Skin epidermis (tissue), 12 donors: ENCODE measurements around the gene NEK2.
"Not testable (repeated sequence)": the region's sequence is repeated elsewhere in the genome, so short reads cannot be mapped to it uniquely, and the experiment has no call there.

ENCODE experiments used
- H3K27ac ChIP-seq, 21 experiments: fragments of 200-600 bp; sonication (generic) in 11 of 21; one replicate each; pipeline ENCODE4 v1.5.0; 2020; ENCODE audit warnings: mild to moderate bottlenecking in 3 of 21, inconsistent platforms in 2 of 21, moderate library complexity in 2 of 21
- H3K4me3 ChIP-seq, 7 experiments: fragments of 200-600 bp; sonication (generic) in 2 of 7; one replicate each; pipeline ENCODE4 v1.5.0; 2020; ENCODE audit warnings: inconsistent platforms in 2 of 7, mild to moderate bottlenecking in 2 of 7, moderate library complexity in 1 of 7

NEK2 gene

GRCh38 chr1:211697356-211697755, 21.9 kb upstream of the NEK2 start:
- H3K27ac ChIP-seq, result peak overlapping the region in 1 of 21 experiments; percentile 29

GRCh38 chr1:211695135-211695816, 19.9 kb upstream of the NEK2 start:
- Histone ChIP-seq H3K27ac (peak overlapping the region in 1 of 21 experiments; percentile 61), H3K4me3 (no peak overlapping the region)

More at GRCh38 chr1:211697356-211697755, 21.9 kb upstream of the NEK2 start:
- H3K4me3 ChIP-seq, result no peak overlapping the region

- not testable (repeated sequence) for H3K4me3 ChIP-seq, H3K27ac ChIP-seq
These were observed 18.5 kb upstream of the NEK2 start for GRCh38 chr1:211693911-211694310.

- Histone ChIP-seq H3K4me3 (no peak overlapping the region), H3K27ac (no peak overlapping the region)
These were observed 13.0 kb upstream of the NEK2 start for GRCh38 chr1:211688421-211688820.

- H3K27ac ChIP-seq, result no peak overlapping the region
- H3K4me3 ChIP-seq, result no peak overlapping the region
These were observed 12.2 kb upstream of the NEK2 start for GRCh38 chr1:211687462-211688215.

- Histone ChIP-seq H3K27ac (no peak overlapping the region), H3K4me3 (no peak overlapping the region)
These were observed 10.4 kb upstream of the NEK2 start for GRCh38 chr1:211685823-211686222.

GRCh38 chr1:211684791-211685190, 9.4 kb upstream of the NEK2 start:
- Histone ChIP-seq H3K4me3 (no peak overlapping the region), H3K27ac (no peak overlapping the region)

GRCh38 chr1:211684331-211684730, 8.9 kb upstream of the NEK2 start:
- Histone ChIP-seq H3K27ac (no peak overlapping the region), H3K4me3 (no peak overlapping the region)

GRCh38 chr1:211683396-211684297, 8.2 kb upstream of the NEK2 start:
- H3K27ac ChIP-seq, result no peak overlapping the region

GRCh38 chr1:211682186-211682585, 6.8 kb upstream of the NEK2 start:
- H3K27ac ChIP-seq, H3K4me3 ChIP-seq: not testable (repeated sequence)

More at GRCh38 chr1:211683396-211684297, 8.2 kb upstream of the NEK2 start:
- H3K4me3 ChIP-seq, result no peak overlapping the region

- H3K27ac ChIP-seq, result peak overlapping the region in 6 of 21 experiments; percentile 0 to 56 (median 28)
- no peak overlapping the region for H3K4me3 ChIP-seq
These were observed 5.4 kb upstream of the NEK2 start for GRCh38 chr1:211680752-211681327.

- H3K27ac ChIP-seq, result no peak overlapping the region
- no peak overlapping the region for H3K4me3 ChIP-seq
These were observed 2.2 kb upstream of the NEK2 start for GRCh38 chr1:211677659-211678058.

- no peak overlapping the region for H3K4me3 ChIP-seq
- H3K27ac ChIP-seq, result no peak overlapping the region
These were observed 1.3 kb upstream of the NEK2 start for GRCh38 chr1:211676761-211677160.

GRCh38 chr1:211676106-211676583, 724 bp upstream of the NEK2 start:
- H3K4me3 ChIP-seq, result peak overlapping the region; percentile 43 to 73 (median 60)
- no peak overlapping the region for H3K27ac ChIP-seq

GRCh38 chr1:211667065-211667617, 8.3 kb downstream of the NEK2 start:
- no peak overlapping the region for H3K27ac ChIP-seq
- no peak overlapping the region for H3K4me3 ChIP-seq

GRCh38 chr1:211660718-211661222, 14.7 kb downstream of the NEK2 start:
- Histone ChIP-seq H3K4me3 (no peak overlapping the region), H3K27ac (peak overlapping the region in 1 of 21 experiments; percentile 22)

GRCh38 chr1:211656728-211657127, 18.7 kb downstream of the NEK2 start:
- Histone ChIP-seq H3K4me3 (no peak overlapping the region), H3K27ac (no peak overlapping the region)

GRCh38 chr1:211654838-211655787, 20.3 kb downstream of the NEK2 start:
- Histone ChIP-seq H3K27ac (no peak overlapping the region), H3K4me3 (no peak overlapping the region)
